Measurements from ENCODE around the gene HS3ST6.
"Not testable (repeated sequence)": the region's sequence is repeated elsewhere in the genome, so short reads cannot be mapped to it uniquely, and the experiment has no call there.

- TF ChIP-seq CTCF (conservative IDR thresholded peaks at IDR 0.05; ENCODE audit: low read length); EZH2phosphoT487 (IDR thresholded peaks at IDR 0.05; ENCODE audit: borderline replicate concordance, low read depth, low read length): not testable (repeated sequence)
Observed at GRCh38 chr16:1876066-1876465, 42.1 kb downstream of the HS3ST6 start.

Measured in OCI-LY7 (cell line).